ENCODE results near the gene PDE4D.

GRCh38 chr5:59125011-59125961 lies 768.2 kb downstream of the PDE4D start:
- TF ChIP-seq RARB (CRISPR knock-in tag; IDR thresholded peaks at IDR 0.05): no peak
- TF ChIP-seq GLIS3 (CRISPR knock-in tag; IDR thresholded peaks at IDR 0.05): no peak
- no peak for TF ChIP-seq TSHZ2 (CRISPR knock-in tag; IDR thresholded peaks at IDR 0.05)
- TF ChIP-seq TCF4 (CRISPR knock-in tag; IDR thresholded peaks at IDR 0.05; ENCODE audit: borderline replicate concordance): no peak
- TF ChIP-seq ZNF565 (CRISPR knock-in tag; conservative IDR thresholded peaks at IDR 0.05; ENCODE audit: low read depth): no peak
- no peak for TF ChIP-seq PPARA (CRISPR knock-in tag; IDR thresholded peaks at IDR 0.05; ENCODE audit: borderline replicate concordance)
- TF ChIP-seq TOX (CRISPR knock-in tag; IDR thresholded peaks at IDR 0.05; ENCODE audit: borderline replicate concordance): no peak
- TF ChIP-seq ZNF8 (CRISPR knock-in tag; IDR thresholded peaks at IDR 0.05): no peak
- TF ChIP-seq PATZ1 (CRISPR knock-in tag; IDR thresholded peaks at IDR 0.05; ENCODE audit: borderline replicate concordance): no peak

Data from SK-N-SH treated with all-trans-retinoic acid at 6 μM for 48 hours (cell line).